Motor neuron (in vitro differentiated cells): ENCODE data around the gene PCDH1. TPM values are rescaled to one million over a fixed set of nuclear protein-coding genes. Genes with fewer than 3 reads are reported as not detected.

Experiments
- ATAC-seq, 8 experiments: fragments of 200-7000 bp; cut with Tn5 transposase; replicated peaks in 6 of 8; 2 replicates each; pipeline ENCODE4 v1.8.0; 2021; ENCODE audit warnings: mild to moderate bottlenecking in 8 of 8, moderate library complexity in 8 of 8
- H3K27ac ChIP-seq, 2 donors: fragments of 250-450 bp; sonication (Bioruptor Pico); 2 replicates each; pipeline ENCODE4 v1.9.0; 2021; ENCODE audit warnings: antibody characterized with exemption in 2 of 2, mild to moderate bottlenecking in 2 of 2, moderate library complexity in 1 of 2
- H3K4me1 ChIP-seq, 2 donors: fragments of 250-450 bp; sonication (Bioruptor Pico); replicated peaks in 1 of 2; 2 replicates each; pipeline ENCODE4 v1.6.1; 2021; ENCODE audit warnings: antibody characterized with exemption in 2 of 2, mild to moderate bottlenecking in 2 of 2, moderate library complexity in 1 of 2
- H3K4me3 ChIP-seq, 5 donors: fragments of 250-450 bp; sonication (Bioruptor Pico); 2 replicates each; pipeline ENCODE4 v1.9.0; 2021; ENCODE audit warnings: antibody characterized with exemption in 5 of 5, mild to moderate bottlenecking in 5 of 5, moderate library complexity in 4 of 5
- WGBS, 10 experiments: fragments of 450-650 bp; shearing (Covaris generic); methylation state at CpG; one replicate each; pipeline ENCODE4 v1.0.0; 2022; 5-methylcytosine and 5-hydroxymethylcytosine counted together
- in situ Hi-C, 9 experiments: fragments of 400-800 bp; cut with MboI; loops; one replicate each; pipeline ENCODE4 v1.15.0; 2021; ENCODE audit warnings: low sequenced_read_pairs in 9 of 9, low pct_unique_long_range_greater_than_20kb in 2 of 9; ENCODE audit not compliant: unreplicated experiment in 9 of 9
- total RNA-seq, 8 experiments: library from RNA; unstranded; fragments of 300-600 nt; gene quantifications; 2 replicates each; pipeline versions ENCODE4 v1.2.3 to v1.2.4, GENCODE V29; 2022

PCDH1 gene
- total RNA-seq, 8 experiments from 2014 or later, result 1.1 to 29.4 (median 17.5) TPM

- 0 to 20% (median 4%) methylated on average over 1 to 13 of the region's 42 CpGs; no CpG with 5 or more reads in 3 of the 10 experiments for WGBS, 10 experiments
- Histone ChIP-seq H3K27ac (peak overlapping the region; percentile 87 to 96), H3K4me1 (peaks cover 31 to 39% of the 10 kb centered on the region in 2 donors), H3K4me3 (peak overlapping the region; percentile 59 to 98 (median 89))
- no peak for ATAC-seq
- in situ Hi-C loops, result loop anchor here in 1 of 9 experiments (25.0 kb wide), 1 partner anchor 189 kb away; the partner anchor contains the start of gene ARAP3
These were observed 1.4 kb downstream of the PCDH1 start for GRCh38 chr5:141876628-141877355.

- WGBS, 10 experiments, result 0% methylated on average over 1 to 2 of the region's 65 CpGs; no CpG with 5 or more reads in 8 of the 10 experiments
- Histone ChIP-seq H3K27ac (peak overlapping the region; percentile 87 to 96), H3K4me1 (peaks cover 25 to 31% of the 10 kb centered on the region in 2 donors), H3K4me3 (peak overlapping the region; percentile 59 to 98 (median 89))
- in situ Hi-C loops, result loop anchor here in 1 of 9 experiments (25.0 kb wide), 1 partner anchor 189 kb away; the partner anchor contains the start of gene ARAP3
- ATAC-seq, result peak; percentile 7 to 37 (median 21)
These were observed 2.2 kb downstream of the PCDH1 start for GRCh38 chr5:141875795-141876627.

- peaks cover 21 to 24% of the 10 kb centered on the region in 2 donors for H3K4me1 ChIP-seq
- in situ Hi-C loops, result loop anchor here in 1 of 9 experiments (25.0 kb wide), 1 partner anchor 188 kb away; the partner anchor contains the start of gene ARAP3
- H3K4me3 ChIP-seq, result peak overlapping the region; percentile 59 to 98 (median 89)
- 0 to 72% (median 37%) methylated on average over 1 to 4 of the region's 9 CpGs; no CpG with 5 or more reads in 3 of the 10 experiments for WGBS, 10 experiments
- H3K27ac ChIP-seq, result no peak overlapping the region
- ATAC-seq, result no peak
These were observed 3.0 kb downstream of the PCDH1 start for GRCh38 chr5:141875022-141875740.

- no peak overlapping the region for H3K27ac ChIP-seq
- ATAC-seq, result no peak
These were observed 3.8 kb downstream of the PCDH1 start for GRCh38 chr5:141874262-141874964.

GRCh38 chr5:141873933-141874261, 4.3 kb downstream of the PCDH1 start:
- Histone ChIP-seq H3K4me3 (no peak overlapping the region), H3K4me1 (peaks cover 13 to 14% of the 10 kb centered on the region in 2 donors), H3K27ac (no peak overlapping the region)
- no peak for ATAC-seq
- in situ Hi-C loops, result no loop called here
- WGBS, 10 experiments, result 25 to 100% (median 85%) methylated on average over 1 to 2 of the region's 3 CpGs; no CpG with 5 or more reads in 4 of the 10 experiments

More at GRCh38 chr5:141874262-141874964, 3.8 kb downstream of the PCDH1 start:
- Histone ChIP-seq H3K4me1 (peaks cover 15 to 16% of the 10 kb centered on the region in 2 donors), H3K4me3 (peak overlapping the region in 4 of 5 donors; percentile 59 to 98 (median 80))
- 47 to 100% (median 74%) methylated on average over 1 to 8 of the region's 16 CpGs; no CpG with 5 or more reads in 4 of the 10 experiments for WGBS, 10 experiments
- in situ Hi-C loops, result no loop called here

GRCh38 chr5:141872496-141873356, 5.5 kb downstream of the PCDH1 start:
- no peak overlapping the region for H3K27ac ChIP-seq
- WGBS, 10 experiments, result 54 to 100% (median 88%) methylated on average over 2 to 11 of the region's 15 CpGs; no CpG with 5 or more reads in 1 of the 10 experiments
- H3K4me3 ChIP-seq, result no peak overlapping the region
- H3K4me1 ChIP-seq, result peaks cover 13 to 14% of the 10 kb centered on the region in 2 donors
- in situ Hi-C loops, result no loop called here
- peak in 1 of 8 experiments; percentile 30 for ATAC-seq

- H3K4me3 ChIP-seq, result no peak overlapping the region
- H3K27ac ChIP-seq, result no peak overlapping the region
- WGBS, 10 experiments, result 40 to 100% (median 81%) methylated on average over 1 to 3 of the region's 4 CpGs; no CpG with 5 or more reads in 2 of the 10 experiments
- ATAC-seq, result no peak
- peaks cover 13 to 14% of the 10 kb centered on the region in 2 donors for H3K4me1 ChIP-seq
- in situ Hi-C loops, result no loop called here
These were observed 6.3 kb downstream of the PCDH1 start for GRCh38 chr5:141871870-141872269.

GRCh38 chr5:141870871-141871270, 7.3 kb downstream of the PCDH1 start:
- H3K27ac ChIP-seq, result no peak overlapping the region
- peaks cover 13 to 14% of the 10 kb centered on the region in 2 donors for H3K4me1 ChIP-seq
- WGBS, 10 experiments, result 0 to 77% (median 69%) methylated on average over 1 to 4 of the region's 4 CpGs; no CpG with 5 or more reads in 5 of the 10 experiments
- H3K4me3 ChIP-seq, result no peak overlapping the region
- in situ Hi-C loops, result no loop called here
- peak in 2 of 8 experiments; percentile 71 to 77 for ATAC-seq

- no peak overlapping the region for H3K4me3 ChIP-seq
- in situ Hi-C loops, result no loop called here
- peak in 2 of 8 experiments; percentile 77 to 80 for ATAC-seq
- H3K27ac ChIP-seq, result no peak overlapping the region
- H3K4me1 ChIP-seq, result peaks cover 10 to 14% of the 10 kb centered on the region in 2 donors
- 17 to 100% (median 57%) methylated on average over 1 to 2 of the region's 5 CpGs; no CpG with 5 or more reads in 3 of the 10 experiments for WGBS, 10 experiments
These were observed 8.0 kb downstream of the PCDH1 start for GRCh38 chr5:141870228-141870627.

GRCh38 chr5:141869514-141869913, 8.7 kb downstream of the PCDH1 start:
- in situ Hi-C loops, result no loop called here

GRCh38 chr5:141869040-141869439, 9.2 kb downstream of the PCDH1 start:
- Histone ChIP-seq H3K4me1 (peaks cover 2 to 3% of the 10 kb centered on the region in 2 donors), H3K4me3 (no peak overlapping the region), H3K27ac (no peak overlapping the region)
- no peak for ATAC-seq
- WGBS, 10 experiments, result 0 to 100% (median 84%) methylated on average over 1 to 4 of the region's 14 CpGs; no CpG with 5 or more reads in 6 of the 10 experiments
- in situ Hi-C loops, result no loop called here

More at GRCh38 chr5:141869514-141869913, 8.7 kb downstream of the PCDH1 start:
- ATAC-seq, result peak in 2 of 8 experiments; percentile 18 to 44
- H3K27ac ChIP-seq, result no peak overlapping the region
- H3K4me1 ChIP-seq, result peaks cover 5 to 7% of the 10 kb centered on the region in 2 donors
- WGBS, 10 experiments, result 56 to 95% (median 83%) methylated on average over 1 to 3 of the region's 9 CpGs; no CpG with 5 or more reads in 3 of the 10 experiments
- no peak overlapping the region for H3K4me3 ChIP-seq
